GM12878 (cell line): ENCODE measurements around the gene CYB5B. TPM values are rescaled to one million over a fixed set of nuclear protein-coding genes. Genes with fewer than 3 reads are reported as not detected.
A peak's percentile ranks its signal among the peaks of the same experiment; 100 is the strongest.

Source experiments
- ATAC-seq: fragments of 200-7000 bp; cut with Tn5 transposase; 3 replicates; pipeline ENCODE4 v1.9.1; 2020; ENCODE audit warnings: mild to moderate bottlenecking, moderate library complexity
- BruUV-seq: library from RNA; stranded (reverse); fragments of 400-500 nt; replicated peaks from 2 replicates; lab custom pipeline; 2021; lab: Mats Ljungman, UMichigan
- CTCF ChIA-PET: fragments of 300-600 bp; sonication (Branson Sonifier 250); formaldehyde crosslinking; extraction: SDS; loops from one replicate; lab custom pipeline; 2021; ENCODE audit warnings: inconsistent platforms; lab: Yijun Ruan, JAX
- POLR2A ChIA-PET: fragments of 350-600 bp; formaldehyde crosslinking; extraction: SDS; loops from one replicate; lab custom pipeline; 2021; ENCODE audit warnings: inconsistent platforms; lab: Charles Lee
- RAD21 ChIA-PET: fragments of 300-600 bp; sonication (Branson Sonifier 250); formaldehyde crosslinking; loops from one replicate; lab custom pipeline; 2023; ENCODE audit warnings: antibody characterized with exemption; ENCODE audit not compliant: unreplicated experiment; lab: Charles Lee
- SMC1A ChIA-PET: fragments of 300-600 bp; sonication (Branson Sonifier 250); formaldehyde crosslinking; loops from one replicate; lab custom pipeline; 2023; ENCODE audit not compliant: unreplicated experiment, uncharacterized antibody; lab: Charles Lee
- DNase-seq: peaks from one replicate; pipeline ENCODE4 v3.0.0-alpha.2; 2011; ENCODE audit warnings: low read depth, low spot score
- FAIRE-seq: peaks from 3 replicates; lab custom pipeline; 2011; peaks lifted over from hg19 to GRCh38; lab: Jason Lieb, UNC
- H2AFZ ChIP-seq: 2 replicates; pipeline ENCODE4 v1.6.0; 2011; ENCODE audit warnings: low read depth, low read length, control low read depth; ENCODE audit not compliant: control insufficient read depth
- H3K27ac ChIP-seq: 2 replicates; pipeline ENCODE4 v1.5.1; 2011; ENCODE audit warnings: control low read depth; ENCODE audit not compliant: control insufficient read depth, insufficient read depth
- H3K27me3 ChIP-seq, 2 experiments: replicated peaks in 1 of 2; 2 replicates each; pipeline versions ENCODE4 v1.6.0 to v1.6.1; 2011; ENCODE audit warnings: low read length in 1 of 2; ENCODE audit not compliant: control insufficient read depth in 2 of 2, insufficient read depth in 2 of 2
- H3K36me3 ChIP-seq, 2 experiments: 2 replicates each; pipeline ENCODE4 v1.5.1; 2011; ENCODE audit warnings: low read length in 1 of 2; ENCODE audit not compliant: control insufficient read depth in 2 of 2, insufficient read depth in 2 of 2
- H3K4me1 ChIP-seq: 2 replicates; pipeline ENCODE4 v1.6.1; 2011; ENCODE audit warnings: mild to moderate bottlenecking, low read length, moderate library complexity, mixed read lengths; ENCODE audit not compliant: control insufficient read depth, insufficient read depth
- H3K4me2 ChIP-seq: 2 replicates; pipeline ENCODE4 v1.6.0; 2011; ENCODE audit warnings: control low read depth; ENCODE audit not compliant: control insufficient read depth, insufficient read depth
- H3K4me3 ChIP-seq: fragments of 200-600 bp; sonication (generic); 2 replicates; pipeline ENCODE4 v1.5.1; 2016
- H3K79me2 ChIP-seq: 2 replicates; pipeline ENCODE4 v1.6.0; 2011; ENCODE audit warnings: low read length; ENCODE audit not compliant: control insufficient read depth, insufficient read depth
- H3K9ac ChIP-seq: 2 replicates; pipeline ENCODE4 v1.8.0; 2011; ENCODE audit warnings: low read length, control low read depth, mixed read lengths; ENCODE audit not compliant: control insufficient read depth, insufficient read depth
- H3K9me3 ChIP-seq: replicated peaks from 3 replicates; pipeline ENCODE4 v1.5.1; 2011; ENCODE audit warnings: mild to moderate bottlenecking, low read length; ENCODE audit not compliant: control insufficient read depth, insufficient read depth
- H4K20me1 ChIP-seq: 2 replicates; pipeline ENCODE4 v1.6.0; 2011; ENCODE audit not compliant: control insufficient read depth, insufficient read depth
- BCL11A ChIP-seq: IDR thresholded peaks from 2 replicates; pipeline ENCODE4 v1.6.1; 2011; ENCODE audit warnings: low read depth, low read length
- CEBPB ChIP-seq, 2 experiments: fragments of 150-350 bp in 1 of 2; IDR thresholded peaks; 2 replicates each; pipeline ENCODE4 v1.6.1; 2012 to 2014; ENCODE audit warnings: low read depth in 2 of 2, low read length in 2 of 2, borderline replicate concordance in 1 of 2, inconsistent platforms in 1 of 2
- CEBPZ ChIP-seq: fragments of 150-350 bp; IDR thresholded peaks from 2 replicates; pipeline ENCODE4 v1.6.1; 2016; ENCODE audit warnings: low read depth, low read length
- FOS ChIP-seq: IDR thresholded peaks from 3 replicates; pipeline ENCODE4 v1.6.1; 2011; ENCODE audit warnings: borderline replicate concordance; ENCODE audit not compliant: insufficient read length; ENCODE audit errors: extremely low read depth
- NFXL1 ChIP-seq: fragments of 450-650 bp; IDR thresholded peaks from 2 replicates; pipeline ENCODE4 v1.6.1; 2017; ENCODE audit warnings: antibody characterized with exemption, mild to moderate bottlenecking, borderline replicate concordance
- NFYB ChIP-seq: IDR thresholded peaks from 2 replicates; pipeline ENCODE4 v1.6.1; 2011; ENCODE audit warnings: low read depth, mild to moderate bottlenecking, low read length, improper control_type of control experiment, moderate library complexity; ENCODE audit not compliant: insufficient read depth
- NR2C1 ChIP-seq: fragments of 450-650 bp; IDR thresholded peaks from 2 replicates; pipeline ENCODE4 v1.6.1; 2017; ENCODE audit warnings: antibody characterized with exemption, mild to moderate bottlenecking, moderate library complexity
- PAX5 ChIP-seq: IDR thresholded peaks from 2 replicates; pipeline ENCODE4 v1.6.1; 2011; ENCODE audit warnings: low read depth, low read length, borderline replicate concordance
- RELB ChIP-seq: fragments of 450-650 bp; IDR thresholded peaks from 2 replicates; pipeline ENCODE4 v1.6.1; 2017; ENCODE audit warnings: low read depth, mild to moderate bottlenecking, moderate library complexity
- SMAD5 ChIP-seq: IDR thresholded peaks from 2 replicates; pipeline ENCODE4 v1.6.1; 2016; ENCODE audit warnings: antibody characterized with exemption, low read depth
- SMARCA5 ChIP-seq: fragments of 450-650 bp; IDR thresholded peaks from 2 replicates; pipeline ENCODE4 v1.6.1; 2017; ENCODE audit warnings: mild to moderate bottlenecking
- SPI1 ChIP-seq: IDR thresholded peaks from 2 replicates; pipeline ENCODE4 v1.6.1; 2011; ENCODE audit warnings: low read depth, mild to moderate bottlenecking, low read length, moderate library complexity, borderline replicate concordance; ENCODE audit not compliant: insufficient read depth
- TARDBP ChIP-seq: IDR thresholded peaks from 2 replicates; pipeline ENCODE4 v1.6.1; 2016; ENCODE audit warnings: borderline replicate concordance
- ZBED1 ChIP-seq: IDR thresholded peaks from 2 replicates; pipeline ENCODE4 v1.6.1; 2016; ENCODE audit warnings: borderline replicate concordance
- ZBTB33 ChIP-seq: fragments of 450-650 bp; IDR thresholded peaks from 2 replicates; pipeline ENCODE4 v1.6.1; 2017; ENCODE audit warnings: mild to moderate bottlenecking
- ZZZ3 ChIP-seq: IDR thresholded peaks from 2 replicates; pipeline ENCODE4 v1.6.1; 2011; ENCODE audit warnings: low read depth; ENCODE audit not compliant: control insufficient read depth, insufficient read length
- WGBS: methylation state at CpG from one replicate; pipeline ENCODE4 v1.1.6; 2016; ENCODE audit warnings: low lambda C conversion rate; ENCODE audit not compliant: insufficient replicate concordance, insufficient coverage; ENCODE audit errors: missing lambda C conversion rate; 5-methylcytosine and 5-hydroxymethylcytosine counted together
- in situ Hi-C: fragments of 300-500 bp; cut with MboI; formaldehyde crosslinking; loops from 9 replicates; pipeline ENCODE4 v1.14.3; 2018; ENCODE audit warnings: mixed read lengths
- intact Hi-C: fragments of 100-400 bp; cut with micrococcal nuclease; formaldehyde crosslinking; loops from one replicate; pipeline ENCODE4 v1.14.2; 2022; ENCODE audit not compliant: unreplicated experiment
- polyA plus RNA-seq, 11 experiments: library from polyadenylated mRNA; depleted of rRNA in 4 of 11; unstranded in 6 of 11; stranded (reverse) in 5 of 11; fragments of >200 nt; fragmentation: Nextera tagmentation in 4 of 11; fragmentation: Illumina TruSeq in 1 of 11; extraction: Ambion mirVana in 4 of 11; extraction: Trizol in 1 of 11; gene quantifications; 1 replicate in 1 of 11; 2 replicates in 10 of 11; pipeline versions ENCODE4 v1.2.1 to v1.2.3, GENCODE V29; 2011 to 2016; ENCODE audit warnings: inconsistent platforms in 2 of 11, missing spikeins in 2 of 11, low read depth in 1 of 11
- total RNA-seq, 4 experiments: library from RNA; depleted of rRNA in 3 of 4; stranded (reverse); fragments of >200 nt in 3 of 4; fragmentation: Illumina TruSeq in 1 of 4; extraction: Trizol in 1 of 4; gene quantifications; 2 replicates each; pipeline versions ENCODE4 v1.2.1 to v1.2.3, GENCODE V29; 2013 to 2021

Gene CYB5B
- total and polyA plus RNA-seq, 10 of the 15 experiments (the other 5 are each of a cell fraction or from before 2014, with no cell fraction given) = 145 to 305 (median 179) TPM

GRCh38 chr16:69465083-69465721 lies 40.8 kb downstream of the CYB5B start:
- DNase-seq (peak; percentile 59), ATAC-seq (peak; percentile 67), FAIRE-seq (peak; percentile 47)
- Histone ChIP-seq H3K27me3 (no peaks in the 10 kb centered on the region), H3K9ac (no peak overlapping the region), H3K36me3 (peaks cover 3% of the 10 kb centered on the region in 2 experiments; a peak in 2 of 4 replicates), H4K20me1 (no peaks in the 10 kb centered on the region), H3K79me2 (no peaks in the 10 kb centered on the region), H3K27ac (peak overlapping the region; percentile 12), H3K4me2 (peak overlapping the region; percentile 39; the same call in 1 of the 2 replicates), H3K4me3 (no peak overlapping the region), H3K4me1 (peaks cover 55% of the 10 kb centered on the region), H3K9me3 (no peaks in the 10 kb centered on the region), H2AFZ (no peak overlapping the region)
- intact Hi-C loops = loop anchor here (5.0 kb wide), 2 partner anchors 33 to 57 kb away; no protein-coding TSS in a partner anchor
- 42% methylated on average over 6 of the region's 6 CpGs for WGBS
- ChIA-PET RAD21 (interaction anchor here (0.9 to 2.1 kb wide), 7 partner anchors 21 to 104 kb away, joined by 3 to 14 read pairs (median 3); no protein-coding TSS in a partner anchor), SMC1A (interaction anchor here (0.9 to 2.3 kb wide), 11 partner anchors 10 to 102 kb away, joined by 3 to 19 read pairs (median 4); no protein-coding TSS in a partner anchor), POLR2A (interaction anchor here (0.6 to 1.5 kb wide), 5 partner anchors 9 to 307 kb away, joined by 3 to 5 read pairs (median 4); no protein-coding TSS in a partner anchor), CTCF (interaction anchor here (0.8 to 3.5 kb wide), 8 partner anchors 10 to 289 kb away, joined by 3 to 25 read pairs (median 4); partner anchors contain the start of genes CYB5B and NOB1)
- in situ Hi-C loops = no loop called here
- no TSS peak for BruUV-seq
- TF ChIP-seq ZZZ3 = no peak
- no peak for TF ChIP-seq CEBPZ
- TF ChIP-seq CEBPB (IDR thresholded peaks at IDR 0.05; ENCODE audit: borderline replicate concordance in 1 of 2, low read depth in 2 of 2, low read length in 2 of 2) = no peak
- TF ChIP-seq BCL11A = no peak
- TF ChIP-seq NFXL1 = no peak
- TF ChIP-seq RELB = peak; percentile 37; the same call in 1 of the 2 replicates
- no peak for TF ChIP-seq FOS
- peak; percentile 87 for TF ChIP-seq NR2C1
- TF ChIP-seq SPI1 = peak; percentile 17; the same call in 1 of the 2 replicates
- no peak for TF ChIP-seq SMAD5
- TF ChIP-seq ZBTB33 = no peak
- TF ChIP-seq ZBED1 = no peak
- no peak for TF ChIP-seq NFYB
- TF ChIP-seq SMARCA5 = no peak
- TF ChIP-seq PAX5 = no peak
- TF ChIP-seq TARDBP = no peak
